Mesenchymal stem cell (in vitro differentiated cells and primary cell): ENCODE data around the gene ERBB4.

Experiments
- DNase-seq: peaks from one replicate; pipeline ENCODE4 v3.0.0-alpha.2; 2013
- H2AFZ ChIP-seq: one replicate; pipeline ENCODE4 v1.6.1; 2013; ENCODE audit warnings: low read depth, mild to moderate bottlenecking, control low read depth, inconsistent platforms, low read length, moderate library complexity
- H2AK5ac ChIP-seq: 2 replicates; pipeline ENCODE4 v1.6.1; 2013; ENCODE audit warnings: low read length, moderate library complexity, mild to moderate bottlenecking, inconsistent platforms; ENCODE audit not compliant: severe bottlenecking
- H2BK120ac ChIP-seq: one replicate; pipeline ENCODE4 v1.6.1; 2013; ENCODE audit warnings: low read depth, mild to moderate bottlenecking, inconsistent platforms, low read length, moderate library complexity
- H2BK12ac ChIP-seq, 2 experiments: one replicate each; pipeline ENCODE4 v1.6.1; 2013; ENCODE audit warnings: inconsistent platforms in 2 of 2, low read length in 2 of 2, mild to moderate bottlenecking in 2 of 2, moderate library complexity in 2 of 2, control low read depth in 1 of 2
- H2BK15ac ChIP-seq: one replicate; pipeline ENCODE4 v1.6.1; 2013; ENCODE audit warnings: mild to moderate bottlenecking, low read depth, inconsistent platforms; ENCODE audit not compliant: poor library complexity, severe bottlenecking
- H2BK5ac ChIP-seq: 2 replicates; pipeline ENCODE4 v1.6.1; 2013; ENCODE audit warnings: low read depth, mild to moderate bottlenecking, low read length, control low read depth, inconsistent platforms; ENCODE audit not compliant: poor library complexity, severe bottlenecking
- H3K14ac ChIP-seq, 2 experiments: one replicate each; pipeline ENCODE4 v1.6.1; 2013; ENCODE audit warnings: inconsistent platforms in 2 of 2, low read length in 2 of 2, control low read depth in 1 of 2, mild to moderate bottlenecking in 1 of 2, moderate library complexity in 1 of 2
- H3K18ac ChIP-seq, 2 experiments: one replicate each; pipeline ENCODE4 v1.6.1; 2013; ENCODE audit warnings: inconsistent platforms in 2 of 2, low read length in 2 of 2, control low read depth in 1 of 2, low read depth in 1 of 2, mild to moderate bottlenecking in 1 of 2
- H3K23ac ChIP-seq, 2 experiments: one replicate each; pipeline ENCODE4 v1.6.1; 2013; ENCODE audit warnings: inconsistent platforms in 2 of 2, low read length in 2 of 2, mild to moderate bottlenecking in 2 of 2, moderate library complexity in 2 of 2, control low read depth in 1 of 2
- H3K27ac ChIP-seq: 2 replicates; pipeline ENCODE4 v1.5.1; 2013; ENCODE audit warnings: mild to moderate bottlenecking, moderate library complexity, low read length, control low read depth, inconsistent platforms; ENCODE audit not compliant: poor library complexity, severe bottlenecking
- H3K27me3 ChIP-seq, 2 experiments: 2 replicates each; pipeline versions ENCODE4 v1.6.1 to v1.7.0; 2013; ENCODE audit warnings: low read length in 2 of 2, mild to moderate bottlenecking in 2 of 2, moderate library complexity in 2 of 2, control low read depth in 1 of 2, inconsistent platforms in 1 of 2; ENCODE audit not compliant: control insufficient read depth in 1 of 2, insufficient read depth in 1 of 2
- H3K36me3 ChIP-seq, 2 experiments: 2 replicates each; pipeline versions ENCODE4 v1.6.1 to v1.7.0; 2013; ENCODE audit warnings: low read length in 2 of 2, control low read depth in 1 of 2, inconsistent platforms in 1 of 2, low read depth in 1 of 2, mild to moderate bottlenecking in 1 of 2; ENCODE audit not compliant: insufficient read depth in 2 of 2, control insufficient read depth in 1 of 2
- H3K4ac ChIP-seq, 2 experiments: one replicate each; pipeline ENCODE4 v1.6.1; 2013; ENCODE audit warnings: inconsistent platforms in 2 of 2, low read length in 2 of 2, mild to moderate bottlenecking in 2 of 2, moderate library complexity in 2 of 2, control low read depth in 1 of 2, low read depth in 1 of 2
- H3K4me1 ChIP-seq: 2 replicates; pipeline ENCODE4 v1.6.1; 2013; ENCODE audit warnings: low read depth, low read length, control low read depth; ENCODE audit not compliant: control insufficient read depth, insufficient read depth
- H3K4me2 ChIP-seq: 2 replicates; pipeline ENCODE4 v1.6.1; 2013; ENCODE audit warnings: low read length, mild to moderate bottlenecking, inconsistent platforms; ENCODE audit not compliant: poor library complexity, severe bottlenecking
- H3K4me3 ChIP-seq, 2 experiments: 2 replicates each; pipeline versions ENCODE4 v1.5.1 to v1.7.0; 2013; ENCODE audit warnings: low read length in 2 of 2, mild to moderate bottlenecking in 2 of 2, control low read depth in 1 of 2, low read depth in 1 of 2; ENCODE audit not compliant: insufficient read depth in 1 of 2
- H3K79me1 ChIP-seq: replicated peaks from 2 replicates; pipeline ENCODE4 v1.6.1; 2013; ENCODE audit warnings: mild to moderate bottlenecking, control low read depth, low read length, inconsistent platforms; ENCODE audit not compliant: poor library complexity, severe bottlenecking
- H3K9ac ChIP-seq: 2 replicates; pipeline ENCODE4 v1.7.0; 2013; ENCODE audit warnings: mild to moderate bottlenecking, low read length, moderate library complexity
- H3K9me3 ChIP-seq: 2 replicates; pipeline ENCODE4 v1.7.0; 2013; ENCODE audit warnings: mild to moderate bottlenecking, low read length; ENCODE audit not compliant: control insufficient read depth
- H4K8ac ChIP-seq: one replicate; pipeline ENCODE4 v1.6.1; 2013; ENCODE audit warnings: inconsistent platforms, mild to moderate bottlenecking, low read length, moderate library complexity
- H4K91ac ChIP-seq: one replicate; pipeline ENCODE4 v1.6.1; 2013; ENCODE audit warnings: mild to moderate bottlenecking, low read length, inconsistent platforms
- WGBS: methylation state at CpG from one replicate; pipeline ENCODE4 v1.1.7; 2013; ENCODE audit warnings: mixed read lengths; 5-methylcytosine and 5-hydroxymethylcytosine counted together

ERBB4 gene

DNA sequence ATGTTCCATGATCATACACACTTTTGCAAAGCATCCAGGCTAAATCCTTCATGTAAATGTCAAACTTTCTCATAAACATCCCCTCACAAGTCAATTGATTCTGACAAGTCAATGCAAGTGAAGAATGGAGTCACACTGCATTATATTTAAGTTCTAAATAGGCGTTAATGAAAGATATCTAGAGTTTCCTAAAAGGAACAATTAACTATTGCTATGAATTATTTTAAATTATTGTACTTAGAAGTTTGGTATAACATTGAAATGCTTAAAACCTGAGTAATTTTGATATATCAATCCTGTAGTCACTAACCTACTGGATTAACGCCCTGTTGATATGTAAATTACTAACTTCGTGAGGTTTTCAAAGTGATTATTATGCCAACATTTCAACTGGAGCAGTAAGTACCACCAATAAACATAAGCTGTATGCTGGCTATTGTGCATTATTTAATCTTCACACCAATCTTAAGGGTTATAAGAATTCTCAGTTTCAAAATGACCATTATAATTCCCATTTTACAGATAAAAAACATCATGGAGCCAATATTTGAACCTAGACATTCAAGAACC, 884.3 kb downstream of the ERBB4 start:
- Histone ChIP-seq H2BK120ac (no peak overlapping the region), H3K4me3 (no peak overlapping the region), H4K8ac (no peak overlapping the region), H2AFZ (no peak overlapping the region), H2BK5ac (no peak overlapping the region), H3K9me3 (no peaks in the 10 kb centered on the region), H3K18ac (no peak overlapping the region), H3K9ac (no peak overlapping the region), H3K4ac (no peak overlapping the region), H2BK12ac (no peak overlapping the region), H3K27ac (no peak overlapping the region), H2BK15ac (no peak overlapping the region), H3K27me3 (no peaks in the 10 kb centered on the region), H3K79me1 (no peaks in the 10 kb centered on the region), H3K4me2 (no peak overlapping the region), H3K36me3 (no peaks in the 10 kb centered on the region), H4K91ac (no peak overlapping the region), H3K23ac (no peak overlapping the region), H3K14ac (no peak overlapping the region), H3K4me1 (no peaks in the 10 kb centered on the region), H2AK5ac (no peak overlapping the region)
- DNase-seq: no peak
- WGBS: no CpG with 5 or more reads among the region's 3 CpGs

DNA sequence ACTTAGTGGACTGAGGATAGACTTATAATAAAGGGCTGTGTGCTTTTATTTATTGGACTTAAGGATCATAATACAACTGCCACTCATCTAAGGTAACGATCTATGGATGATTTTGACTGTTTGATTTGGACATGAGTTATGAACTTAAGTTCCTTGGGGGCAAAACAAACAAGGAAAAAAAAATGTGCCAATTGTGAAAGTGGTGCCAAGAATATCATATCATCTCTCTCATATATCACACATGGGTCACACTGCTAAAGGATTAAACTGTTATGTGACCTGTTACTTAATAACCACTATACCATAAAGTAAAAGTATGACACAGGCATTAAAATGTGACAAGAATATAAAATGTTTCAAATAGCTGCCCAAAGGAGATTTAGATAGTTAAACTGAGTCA, 886.3 kb downstream of the ERBB4 start:
- Histone ChIP-seq H2BK120ac (no peak overlapping the region), H3K79me1 (no peaks in the 10 kb centered on the region), H3K4me3 (no peak overlapping the region), H3K4ac (no peak overlapping the region), H4K8ac (no peak overlapping the region), H3K27me3 (no peaks in the 10 kb centered on the region), H3K4me1 (no peaks in the 10 kb centered on the region), H3K14ac (no peak overlapping the region), H2AK5ac (no peak overlapping the region), H3K18ac (no peak overlapping the region), H3K9ac (no peak overlapping the region), H3K4me2 (no peak overlapping the region), H3K36me3 (no peaks in the 10 kb centered on the region), H3K23ac (no peak overlapping the region), H2BK5ac (no peak overlapping the region), H4K91ac (no peak overlapping the region), H3K27ac (no peak overlapping the region), H2AFZ (no peak overlapping the region), H3K9me3 (no peaks in the 10 kb centered on the region), H2BK12ac (no peak overlapping the region), H2BK15ac (no peak overlapping the region)
- DNase-seq: no peak
- WGBS: no CpG with 5 or more reads among the region's 1 CpG

DNA sequence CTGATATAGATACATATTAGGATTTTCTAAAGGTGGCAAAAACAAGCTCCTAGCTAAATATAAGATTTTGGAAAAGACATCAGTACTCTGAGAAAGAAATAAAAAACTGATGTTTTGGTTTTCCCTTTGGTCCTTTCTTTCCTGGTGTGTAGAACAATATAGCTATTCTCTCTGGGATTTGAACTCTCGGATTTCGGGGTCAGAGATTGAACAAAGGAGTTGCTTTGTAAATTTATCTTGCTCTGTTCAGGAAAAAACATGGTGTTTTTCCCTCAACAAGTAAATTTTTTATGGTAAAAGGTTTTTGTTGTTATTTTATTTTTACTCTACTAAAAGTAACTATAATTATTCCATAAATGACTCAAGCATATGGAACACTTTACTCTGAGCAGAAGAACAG, 889.3 kb downstream of the ERBB4 start:
- Histone ChIP-seq H3K4me3 (no peak overlapping the region), H3K4me2 (no peak overlapping the region), H3K9ac (no peak overlapping the region), H2AFZ (no peak overlapping the region), H3K36me3 (no peaks in the 10 kb centered on the region), H3K79me1 (no peaks in the 10 kb centered on the region), H2AK5ac (no peak overlapping the region), H4K91ac (no peak overlapping the region), H2BK12ac (no peak overlapping the region), H2BK15ac (no peak overlapping the region), H3K27ac (no peak overlapping the region), H3K14ac (no peak overlapping the region), H3K27me3 (no peaks in the 10 kb centered on the region), H2BK120ac (no peak overlapping the region), H4K8ac (no peak overlapping the region), H2BK5ac (no peak overlapping the region), H3K18ac (no peak overlapping the region), H3K23ac (no peak overlapping the region), H3K4me1 (no peaks in the 10 kb centered on the region), H3K4ac (no peak overlapping the region), H3K9me3 (no peaks in the 10 kb centered on the region)
- WGBS: 100% methylated on average over 2 of the region's 2 CpGs
- DNase-seq: no peak

DNA sequence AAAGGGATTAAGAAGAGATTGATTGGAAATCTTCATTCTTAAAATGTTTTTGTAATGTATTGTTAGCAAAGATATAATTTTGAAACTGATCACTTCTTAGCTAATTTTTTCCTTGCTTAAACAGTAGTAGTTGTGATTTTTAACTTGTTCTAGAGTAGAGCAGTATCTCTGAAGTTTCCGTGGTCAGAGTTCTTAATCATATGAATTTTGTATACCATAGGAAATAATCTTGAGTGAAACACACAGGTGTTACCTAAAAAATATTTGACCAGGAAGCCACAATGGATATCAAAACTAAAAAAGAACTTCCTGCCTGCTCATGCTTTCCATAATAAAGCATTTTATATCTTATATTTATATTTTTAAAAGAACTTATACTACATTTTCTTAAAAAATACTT, 907.1 kb downstream of the ERBB4 start:
- no peak overlapping the region for H3K4me2 ChIP-seq
- no CpG with 5 or more reads among the region's 1 CpG for WGBS
- H3K79me1 ChIP-seq: no peaks in the 10 kb centered on the region
- H3K9me3 ChIP-seq: no peaks in the 10 kb centered on the region
- no peak for DNase-seq
- H3K27ac ChIP-seq: no peak overlapping the region
- H2BK120ac ChIP-seq: no peak overlapping the region
- no peaks in the 10 kb centered on the region for H3K36me3 ChIP-seq
- H2BK15ac ChIP-seq: no peak overlapping the region
- no peak overlapping the region for H2AFZ ChIP-seq
- no peaks in the 10 kb centered on the region for H3K27me3 ChIP-seq
- H3K4me3 ChIP-seq: no peak overlapping the region
- no peak overlapping the region for H2AK5ac ChIP-seq
- no peaks in the 10 kb centered on the region for H3K4me1 ChIP-seq
- no peak overlapping the region for H4K91ac ChIP-seq
- H2BK5ac ChIP-seq: no peak overlapping the region
- no peak overlapping the region for H4K8ac ChIP-seq
- H3K4ac ChIP-seq: no peak overlapping the region
- no peak overlapping the region for H3K18ac ChIP-seq
- no peak overlapping the region for H3K23ac ChIP-seq
- H2BK12ac ChIP-seq: no peak overlapping the region
- H3K14ac ChIP-seq: no peak overlapping the region
- no peak overlapping the region for H3K9ac ChIP-seq
